GM18508 (cell line): Measurements from ENCODE around the gene ARID3A.
A peak's percentile ranks its signal among the peaks of the same experiment; 100 is the strongest.
"Not testable (repeated sequence)": the region's sequence is repeated elsewhere in the genome, so short reads cannot be mapped to it uniquely, and the experiment has no call there.

Source experiments
- ATAC-seq: cut with Tn5 transposase; IDR thresholded peaks from one replicate; pipeline ENCODE4 v1.9.1; 2021; ENCODE audit warnings: moderate number of reproducible peaks; ENCODE audit not compliant: insufficient read depth, unreplicated experiment

ARID3A gene, protein sequence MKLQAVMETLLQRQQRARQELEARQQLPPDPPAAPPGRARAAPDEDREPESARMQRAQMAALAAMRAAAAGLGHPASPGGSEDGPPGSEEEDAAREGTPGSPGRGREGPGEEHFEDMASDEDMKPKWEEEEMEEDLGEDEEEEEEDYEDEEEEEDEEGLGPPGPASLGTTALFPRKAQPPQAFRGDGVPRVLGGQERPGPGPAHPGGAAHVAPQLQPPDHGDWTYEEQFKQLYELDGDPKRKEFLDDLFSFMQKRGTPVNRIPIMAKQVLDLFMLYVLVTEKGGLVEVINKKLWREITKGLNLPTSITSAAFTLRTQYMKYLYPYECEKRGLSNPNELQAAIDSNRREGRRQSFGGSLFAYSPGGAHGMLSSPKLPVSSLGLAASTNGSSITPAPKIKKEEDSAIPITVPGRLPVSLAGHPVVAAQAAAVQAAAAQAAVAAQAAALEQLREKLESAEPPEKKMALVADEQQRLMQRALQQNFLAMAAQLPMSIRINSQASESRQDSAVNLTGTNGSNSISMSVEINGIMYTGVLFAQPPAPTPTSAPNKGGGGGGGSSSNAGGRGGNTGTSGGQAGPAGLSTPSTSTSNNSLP

DNA sequence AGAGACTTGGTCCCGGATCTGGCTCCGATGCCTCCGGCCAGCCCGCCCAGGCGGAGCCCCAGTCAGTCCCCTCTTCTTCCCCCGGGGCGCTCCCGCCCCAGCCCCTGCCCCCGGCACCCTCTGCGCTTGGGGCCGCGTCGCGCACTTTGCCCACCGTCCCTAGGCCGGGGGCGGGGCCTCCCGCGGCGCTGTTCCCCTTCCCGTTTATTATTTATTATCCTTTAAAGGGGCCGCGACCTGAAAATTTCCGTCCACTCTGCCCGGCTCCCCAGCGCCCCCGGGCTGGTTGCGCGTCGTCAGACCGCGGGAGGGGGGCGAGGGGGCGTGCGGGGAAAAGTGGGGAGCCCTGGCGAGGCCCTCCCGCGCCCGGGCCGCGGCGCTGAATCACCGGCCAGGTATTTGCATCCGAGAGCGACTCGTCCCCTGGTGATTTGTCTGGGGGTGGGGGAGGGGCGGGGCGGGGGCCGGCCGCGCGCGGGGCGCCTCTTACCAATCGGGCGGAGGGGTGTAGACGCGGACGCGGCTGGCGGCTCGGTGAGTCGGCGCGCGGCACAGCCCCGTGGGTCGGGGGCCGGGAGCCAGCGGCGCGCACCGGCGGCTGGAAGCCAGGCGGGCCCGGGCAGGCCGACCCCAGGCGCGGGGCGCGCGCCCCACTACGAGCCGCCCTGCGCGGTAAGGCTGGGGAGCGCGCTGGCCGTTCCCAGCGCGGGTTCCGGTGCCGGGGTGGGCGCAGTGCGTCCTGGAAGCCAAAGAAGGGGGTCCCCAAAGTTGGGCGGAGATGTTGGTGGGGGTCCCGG is at the start of gene ARID3A:
TSS of gene ARID3A (plus strand) at position 510 of the 797 bp plus-strand sequence. CDS start 3,494 bp downstream, outside the sequence.
- ATAC-seq: peak; percentile 12

DNA sequence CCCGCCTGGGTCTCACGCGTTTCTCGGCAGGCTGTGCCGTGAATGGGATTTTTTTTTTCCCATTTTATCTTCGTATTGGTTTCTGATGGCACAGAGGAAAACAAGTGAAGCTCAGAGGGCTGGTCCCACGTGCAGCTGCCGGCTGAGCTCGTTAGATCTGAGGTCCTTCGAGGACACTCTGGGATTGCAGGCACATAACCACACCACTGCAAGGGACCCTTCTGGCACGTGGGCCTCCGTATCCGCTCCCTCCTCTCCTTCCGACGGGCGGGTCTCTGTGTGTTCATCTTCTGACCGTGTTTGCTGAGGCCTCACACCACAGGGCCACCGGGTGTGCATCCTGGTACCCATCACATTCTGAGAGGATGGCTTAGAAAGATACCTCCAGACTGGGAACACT is 49.7 kb upstream of the ARID3A start:
- ATAC-seq: no peak

DNA sequence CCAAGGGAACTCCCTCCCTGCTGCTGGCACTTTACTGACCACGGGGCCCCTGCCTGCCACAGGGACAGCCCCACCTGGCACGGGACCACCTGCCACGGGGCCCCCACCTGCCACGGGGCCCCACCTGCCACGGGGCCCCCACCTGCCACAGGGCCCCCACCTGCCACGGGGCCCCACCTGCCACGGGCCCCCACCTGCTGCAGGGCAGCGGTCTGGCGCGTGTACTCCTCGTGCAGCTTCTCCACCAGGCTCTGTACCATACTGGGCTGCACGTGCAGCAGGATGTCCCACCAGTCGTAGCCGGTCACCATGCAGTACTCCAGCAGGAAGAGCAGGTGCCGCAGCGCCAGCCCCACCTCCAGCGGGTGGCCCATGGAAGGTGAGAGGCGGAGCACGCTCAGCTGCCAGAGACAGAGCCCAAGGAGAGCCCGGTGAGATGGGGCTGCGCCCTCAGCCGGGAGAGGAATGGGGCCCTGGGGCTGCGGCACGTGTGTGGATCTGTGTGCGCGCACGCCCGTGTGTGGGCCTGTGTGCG is 49.0 kb upstream of the ARID3A start:
- ATAC-seq: no peak

- ATAC-seq: not testable (repeated sequence)
Measured at GRCh38 chr19:877992-878660, 47.7 kb upstream of the ARID3A start.

GRCh38 chr19:878751-879561 is 46.9 kb upstream of the ARID3A start:
- ATAC-seq: not testable (repeated sequence)

DNA sequence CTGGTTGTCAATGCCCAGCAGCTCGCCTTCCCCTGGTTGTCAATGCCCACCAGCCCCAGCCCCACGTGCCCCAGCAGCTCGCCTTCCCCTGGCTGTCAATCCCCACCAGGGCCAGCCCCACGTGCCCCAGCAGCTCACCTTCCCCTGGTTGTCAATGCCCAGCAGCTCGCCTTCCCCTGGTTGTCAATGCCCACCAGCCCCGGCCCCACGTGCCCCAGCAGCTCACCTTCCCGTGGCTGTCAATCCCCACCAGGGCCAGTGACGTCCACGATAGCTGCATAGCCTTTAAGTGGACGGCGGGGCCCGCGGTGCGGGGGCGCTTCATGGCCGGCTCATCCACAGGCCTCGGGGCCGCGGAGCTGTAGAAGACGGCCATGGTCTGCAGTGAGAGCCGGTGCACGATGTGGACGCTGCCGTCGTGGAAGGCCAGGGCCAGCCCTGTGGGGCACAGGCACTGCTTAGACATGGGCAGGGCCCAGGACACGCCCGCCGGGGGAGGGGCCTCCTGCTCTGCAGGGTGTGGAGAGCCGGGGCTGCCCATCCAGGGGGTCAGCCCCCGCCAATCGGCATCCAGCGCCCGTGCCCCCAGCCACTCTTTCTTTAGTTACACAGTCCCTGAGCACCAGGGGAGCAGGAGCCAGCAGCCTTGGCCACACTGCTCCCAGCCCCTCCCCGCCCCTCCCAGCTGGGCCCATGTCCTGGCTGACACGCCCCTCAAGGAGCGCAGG is 46.0 kb upstream of the ARID3A start:
- ATAC-seq: no peak

- ATAC-seq: no peak
Measured at GRCh38 chr19:881385-882071, 44.3 kb upstream of the ARID3A start.

DNA sequence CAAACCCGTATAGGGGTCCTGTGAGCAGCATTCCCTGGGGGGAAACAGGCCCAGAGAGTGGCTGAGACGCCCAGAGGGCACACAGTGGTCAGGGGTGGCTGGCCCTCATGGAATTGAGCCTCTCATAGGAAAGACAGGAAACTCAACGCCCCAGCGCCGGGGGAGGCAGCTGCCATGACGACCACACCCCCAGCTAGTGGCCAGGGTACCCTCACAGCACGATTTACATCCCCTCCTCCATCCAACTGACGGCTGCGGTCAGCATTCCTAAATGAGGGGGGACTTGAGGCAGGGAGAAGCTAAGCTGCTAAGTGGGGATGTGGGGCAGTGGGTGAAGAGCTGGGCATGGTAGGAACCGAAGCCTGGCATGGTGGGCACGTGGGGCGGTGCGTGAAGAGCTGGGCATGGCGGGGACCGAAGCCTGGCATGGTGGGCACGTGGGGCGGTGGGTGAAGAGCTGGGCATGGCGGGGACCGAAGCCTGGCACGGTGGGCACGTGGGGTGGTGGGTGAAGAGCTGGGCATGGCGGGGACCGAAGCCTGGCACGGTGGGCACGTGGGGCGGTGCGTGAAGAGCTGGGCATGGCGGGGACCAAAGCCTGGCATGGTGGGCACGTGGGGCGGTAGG is 42.9 kb upstream of the ARID3A start:
- no peak for ATAC-seq

GRCh38 chr19:883661-884211 is 42.1 kb upstream of the ARID3A start:
- ATAC-seq: no peak

DNA sequence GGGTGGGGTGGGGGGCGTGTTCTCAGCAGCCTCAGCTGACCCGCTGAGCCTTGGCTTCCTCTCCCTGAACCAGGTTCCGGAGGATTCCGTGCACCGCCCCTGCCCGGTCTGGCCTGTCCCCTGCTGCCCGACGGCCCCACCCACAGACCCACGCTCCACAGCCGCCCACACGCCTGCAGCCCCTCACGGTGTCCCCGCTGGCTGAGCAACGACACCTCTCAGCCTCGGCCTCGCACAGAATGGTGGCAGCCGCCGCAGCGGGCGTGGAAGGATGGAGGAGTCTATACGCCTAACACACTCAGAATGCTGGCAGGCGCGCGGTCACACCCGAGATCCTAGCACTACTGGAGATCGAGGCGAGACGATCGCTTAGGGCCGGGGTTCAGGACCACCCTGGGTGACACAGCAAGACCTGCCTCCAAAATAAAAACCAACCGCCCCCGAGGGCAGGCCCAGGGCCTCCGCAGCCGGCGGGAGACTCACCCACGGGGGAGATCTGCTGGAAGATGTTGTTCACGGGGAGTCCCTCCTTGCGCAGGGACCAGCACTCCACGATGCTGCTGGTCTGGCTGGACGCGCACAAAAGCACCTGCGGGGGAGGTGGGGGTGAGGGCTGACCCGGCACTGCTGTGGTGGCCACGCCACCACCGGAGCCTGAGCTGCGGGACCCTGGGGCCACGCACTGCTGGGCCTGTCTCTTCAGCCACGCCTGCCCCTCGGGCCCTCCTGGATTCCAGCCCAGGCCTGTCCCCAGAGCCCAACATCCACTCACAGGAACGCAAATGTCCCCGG is 41.2 kb upstream of the ARID3A start:
- ATAC-seq: no peak

DNA sequence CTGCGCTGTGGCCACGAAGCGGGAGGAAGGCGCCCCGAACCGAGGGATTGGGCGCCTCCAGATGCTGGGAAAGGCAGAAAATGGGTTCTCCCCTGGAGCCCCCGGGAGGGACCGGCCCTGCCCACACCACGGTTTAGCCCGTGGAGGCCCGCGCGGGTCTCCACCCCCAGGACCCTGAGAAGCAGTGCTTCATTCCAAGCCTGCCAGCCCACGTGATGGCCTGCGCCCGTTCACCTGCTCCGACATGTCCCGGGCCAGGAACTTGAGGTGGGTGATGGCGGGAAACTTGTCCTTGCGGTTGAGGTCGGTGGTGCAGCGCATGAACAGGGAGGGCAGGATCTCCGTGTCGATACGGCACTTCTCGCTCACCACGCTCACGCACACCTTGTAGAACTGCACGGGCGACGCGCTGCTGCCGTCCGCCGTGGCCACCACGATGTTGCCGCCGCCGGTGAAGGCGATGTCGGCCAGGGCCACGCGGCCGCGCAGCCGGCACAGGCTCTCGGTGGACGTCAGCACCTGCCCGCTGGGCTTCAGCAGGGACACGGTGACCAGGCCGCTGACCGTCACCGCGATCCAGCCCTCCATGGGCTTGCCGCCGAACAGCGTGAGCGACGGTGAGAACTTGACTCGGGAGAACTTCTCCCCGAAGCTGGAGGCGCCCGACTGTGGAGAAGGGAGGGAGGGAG is 40.2 kb upstream of the ARID3A start:
- no peak for ATAC-seq

DNA sequence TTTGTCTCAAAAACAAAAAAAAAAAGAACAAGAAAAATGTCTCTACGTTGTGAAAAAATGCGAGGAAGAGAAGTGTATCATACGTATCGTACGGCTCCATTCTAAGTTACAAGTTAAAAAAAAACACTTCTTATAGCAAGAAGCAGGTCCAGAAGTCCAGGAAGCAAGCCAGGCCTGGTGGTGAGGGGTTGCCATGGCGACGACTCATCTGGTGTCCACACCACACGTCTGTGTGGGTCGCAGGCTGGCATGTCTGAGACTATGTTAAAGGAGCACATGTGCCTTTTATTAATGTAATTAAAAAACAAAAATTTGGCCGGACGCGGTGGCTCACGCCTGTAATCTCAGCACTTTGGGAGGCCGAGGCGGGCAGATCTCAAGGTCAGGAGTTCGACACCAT is 38.8 kb upstream of the ARID3A start:
- ATAC-seq: no peak

- no peak for ATAC-seq
Measured at GRCh38 chr19:887599-887998, 38.2 kb upstream of the ARID3A start.

GRCh38 chr19:888581-889385 is 37.1 kb upstream of the ARID3A start:
- no peak for ATAC-seq

DNA sequence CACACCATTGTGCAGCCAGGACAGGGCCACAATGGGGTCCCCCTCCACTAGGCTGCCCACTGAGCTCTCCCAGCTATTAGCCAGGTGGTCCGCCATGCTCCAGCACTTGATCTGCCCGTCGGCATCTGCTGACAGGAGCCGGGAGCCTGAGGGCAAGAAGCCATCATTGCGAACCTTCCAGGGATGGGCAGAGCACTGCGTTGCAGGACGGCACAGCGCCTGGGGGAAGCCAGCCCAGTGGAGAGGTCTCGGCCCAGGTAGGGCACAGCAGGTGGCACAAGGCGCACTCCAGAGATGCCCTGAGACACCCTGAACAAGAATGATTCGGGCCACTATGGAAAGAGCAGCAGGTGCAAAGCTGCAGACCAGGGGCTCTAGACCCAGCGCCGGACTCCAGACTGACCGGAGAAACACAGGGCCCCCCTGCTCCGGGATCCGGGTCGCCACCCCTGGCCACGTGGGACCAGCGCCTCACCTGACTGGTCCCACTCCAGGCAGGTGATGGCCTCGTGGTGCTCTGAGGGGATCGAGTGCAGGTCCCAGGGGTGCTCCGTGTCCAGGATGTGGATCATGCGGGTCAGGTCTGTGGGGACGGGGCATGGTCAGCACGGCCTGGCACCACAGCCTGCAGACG is 36.1 kb upstream of the ARID3A start:
- no peak for ATAC-seq
